Caki2 (cell line): Measurements from ENCODE around the gene CYTH1. TPM values are rescaled to one million over a fixed set of nuclear protein-coding genes. Genes with fewer than 3 reads are reported as not detected.
A peak's percentile ranks its signal among the peaks of the same experiment; 100 is the strongest.

Experiments
- DNase-seq: peaks from one replicate; pipeline ENCODE4 v3.0.0-alpha.2; 2015; ENCODE audit warnings: low read depth
- in situ Hi-C: cut with HindIII; loops from 2 replicates; pipeline ENCODE4 v1.10.0; 2016; ENCODE audit warnings: low sequenced_read_pairs, low pct_unique_long_range_greater_than_20kb, mixed read lengths
- total RNA-seq: library from RNA; depleted of rRNA; stranded (reverse); fragments of >200 nt; shearing (Covaris generic); gene quantifications from 2 replicates; pipeline ENCODE4 v1.2.3, GENCODE V29; 2014; ENCODE audit warnings: low replicate concordance

CYTH1 gene
- total RNA-seq, 1 experiment from 2014 or later: 52.6 TPM

DNA sequence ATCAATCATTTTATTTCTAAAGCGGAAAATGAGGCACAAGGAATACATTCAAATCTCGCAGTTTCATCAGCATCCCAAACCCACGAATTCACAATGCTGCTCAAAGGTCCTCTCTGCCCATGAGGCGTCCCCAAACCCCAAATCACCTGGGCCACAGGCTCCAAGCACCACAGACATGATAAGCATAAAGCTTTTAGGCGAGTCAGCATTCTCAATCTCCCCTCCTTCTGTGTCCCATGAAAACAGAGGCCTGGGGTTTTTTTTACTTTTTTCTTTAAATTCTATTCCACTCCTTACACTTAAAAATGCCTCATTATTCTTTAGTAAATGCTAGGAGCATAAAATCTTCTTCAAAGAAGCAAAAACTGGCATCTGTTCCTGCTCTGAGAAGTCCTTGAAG is 55.0 kb downstream of the CYTH1 start:
- no peak for DNase-seq
- in situ Hi-C loops: no loop called here

DNA sequence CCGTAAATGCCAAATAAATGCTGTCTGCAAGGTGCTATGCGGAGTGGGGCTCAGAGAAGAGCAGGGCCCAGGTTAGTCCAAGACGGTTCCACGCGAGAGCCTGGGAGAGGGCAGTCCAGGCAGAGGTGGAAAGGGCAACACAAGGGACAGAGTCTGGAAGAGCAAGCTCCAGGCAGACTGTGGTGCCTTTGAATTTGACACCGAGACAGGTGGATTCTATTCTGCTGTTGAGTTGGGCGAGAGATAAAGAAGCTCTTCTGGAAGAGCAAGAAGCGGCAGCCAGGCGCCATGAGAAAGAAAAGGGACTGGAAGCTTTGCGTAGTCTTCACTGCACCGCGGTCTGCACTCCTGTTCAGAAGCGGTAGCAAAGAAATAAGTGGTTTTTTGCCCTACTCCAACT is 55.6 kb downstream of the CYTH1 start:
- in situ Hi-C loops: no loop called here
- no peak for DNase-seq

DNA sequence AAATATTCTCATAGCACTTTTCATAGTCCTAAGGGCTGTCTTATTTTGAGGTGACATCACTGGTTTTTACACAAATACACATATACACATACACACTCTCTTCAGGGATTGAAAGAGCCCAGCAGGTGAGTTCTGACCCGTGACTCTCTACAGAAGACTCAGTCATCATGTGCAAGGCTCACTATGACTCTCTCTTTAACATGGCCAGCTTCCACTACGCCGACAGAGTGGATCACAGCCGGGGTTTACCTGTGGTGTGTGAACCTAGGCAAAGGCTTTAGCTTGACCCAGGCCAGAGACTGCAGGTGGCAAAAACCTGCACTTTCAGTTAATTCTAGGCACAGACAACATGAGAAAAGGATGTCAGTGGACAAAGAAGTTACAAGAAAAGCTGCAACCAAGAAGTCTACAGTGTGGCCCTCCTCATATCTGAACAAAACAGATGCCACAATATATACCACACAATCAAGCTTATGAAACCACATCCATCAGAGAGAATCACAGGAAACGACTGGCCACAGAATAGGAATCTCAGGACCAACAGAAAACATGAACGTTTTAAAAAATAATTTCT is 56.5 kb downstream of the CYTH1 start:
- no peak for DNase-seq
- in situ Hi-C loops: no loop called here

DNA sequence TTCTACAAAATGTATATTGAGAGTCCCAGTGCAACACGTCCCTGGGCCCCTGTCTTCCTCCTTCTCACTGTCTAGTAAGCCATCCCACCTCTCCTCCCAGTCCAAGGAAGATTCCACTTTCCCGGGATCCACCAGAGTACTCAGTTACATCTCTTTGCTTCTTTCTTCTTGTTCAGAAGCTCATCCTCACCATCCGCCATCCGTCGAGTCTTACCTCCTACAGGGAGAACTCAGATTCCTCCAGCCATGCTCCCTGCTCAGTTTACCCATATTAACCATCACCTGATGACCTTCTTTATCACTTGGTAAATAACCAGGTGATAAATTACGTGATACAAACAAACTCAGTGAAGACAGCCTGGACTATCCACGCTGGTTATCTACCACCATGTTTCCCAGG is 57.1 kb downstream of the CYTH1 start:
- in situ Hi-C loops: loop anchor here (25.0 kb wide), 1 partner anchor 238 kb away; no protein-coding TSS in a partner anchor
- DNase-seq: no peak

DNA sequence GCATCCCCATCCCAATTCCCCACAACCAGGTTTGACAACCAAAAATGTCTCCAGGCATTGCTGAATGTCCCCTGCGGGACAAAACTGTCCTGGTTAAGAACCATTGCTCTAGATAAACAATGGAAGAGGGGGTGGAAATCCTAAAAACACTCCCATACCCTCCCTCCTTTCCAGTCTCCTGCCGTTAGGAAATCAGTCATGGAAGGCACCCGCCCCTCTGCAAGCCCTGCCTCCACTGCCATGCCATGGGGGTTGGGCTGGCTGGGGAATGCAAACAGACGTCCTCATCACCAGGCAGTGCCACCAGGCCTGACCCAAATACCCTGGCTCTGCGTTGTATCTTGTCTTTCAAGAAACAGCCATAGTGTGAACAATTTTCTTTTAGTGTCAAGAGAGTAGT is 57.5 kb downstream of the CYTH1 start:
- in situ Hi-C loops: loop anchor here (25.0 kb wide), 1 partner anchor 237 kb away; no protein-coding TSS in a partner anchor
- no peak for DNase-seq

DNA sequence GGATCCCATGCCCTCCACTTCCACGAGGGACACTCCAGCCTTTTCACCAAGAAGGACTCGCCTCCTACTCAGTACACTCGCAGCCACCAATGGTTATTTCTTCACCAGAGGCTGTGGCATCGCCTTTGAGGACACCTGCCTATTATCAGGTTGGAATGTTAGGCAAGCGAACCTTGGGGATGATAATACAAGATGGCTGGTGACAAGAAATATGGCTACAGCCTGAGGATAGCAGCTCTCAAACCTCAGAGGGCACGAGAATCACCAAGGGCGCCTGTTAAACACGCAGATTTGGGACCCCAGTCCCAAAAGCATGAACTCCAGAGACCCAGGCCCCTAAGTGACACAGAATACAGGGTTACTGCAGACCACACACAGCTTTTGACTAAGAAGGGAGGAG is 58.1 kb downstream of the CYTH1 start:
- DNase-seq: no peak
- in situ Hi-C loops: loop anchor here (25.0 kb wide), 1 partner anchor 237 kb away; no protein-coding TSS in a partner anchor

DNA sequence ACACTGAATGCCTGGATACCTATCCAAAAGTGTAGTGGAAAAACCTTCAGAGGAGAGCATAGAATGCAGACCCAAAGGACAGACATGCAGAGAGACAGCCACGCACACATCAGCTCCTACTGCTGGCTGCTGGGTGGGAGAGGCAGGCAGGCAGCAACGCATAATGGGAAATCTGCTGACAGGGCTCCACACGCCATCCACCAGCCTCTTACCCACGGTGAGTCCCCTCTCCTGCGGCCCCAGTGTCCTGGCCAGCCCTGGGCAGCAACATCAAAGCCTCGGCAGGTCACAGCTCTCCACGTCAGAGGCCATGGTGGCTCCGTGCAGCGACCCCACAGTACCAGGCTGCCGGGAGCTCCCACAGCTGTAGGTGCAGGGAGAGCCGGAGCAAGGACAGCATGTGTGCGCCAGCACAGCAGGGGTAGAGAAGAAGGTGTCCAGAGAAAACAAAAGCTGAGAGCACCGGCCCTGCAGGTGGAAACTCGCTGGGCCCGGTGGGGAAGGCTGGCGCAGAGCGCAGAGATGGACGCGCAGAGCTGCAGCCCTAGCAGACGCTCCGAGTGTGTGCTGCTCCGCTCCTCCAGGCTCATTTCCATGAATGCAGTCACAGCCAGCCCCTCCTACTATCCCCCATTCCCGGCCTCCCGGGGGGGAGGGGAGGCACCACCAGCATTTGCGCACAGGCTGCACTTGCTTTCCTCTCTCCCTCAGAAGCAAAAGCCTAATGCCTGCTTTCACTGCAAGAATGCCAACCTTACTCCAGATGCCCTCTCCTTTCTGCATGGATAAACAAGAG is 58.9 kb downstream of the CYTH1 start:
- no peak for DNase-seq
- in situ Hi-C loops: loop anchor here (25.0 kb wide), 1 partner anchor 236 kb away; no protein-coding TSS in a partner anchor

DNA sequence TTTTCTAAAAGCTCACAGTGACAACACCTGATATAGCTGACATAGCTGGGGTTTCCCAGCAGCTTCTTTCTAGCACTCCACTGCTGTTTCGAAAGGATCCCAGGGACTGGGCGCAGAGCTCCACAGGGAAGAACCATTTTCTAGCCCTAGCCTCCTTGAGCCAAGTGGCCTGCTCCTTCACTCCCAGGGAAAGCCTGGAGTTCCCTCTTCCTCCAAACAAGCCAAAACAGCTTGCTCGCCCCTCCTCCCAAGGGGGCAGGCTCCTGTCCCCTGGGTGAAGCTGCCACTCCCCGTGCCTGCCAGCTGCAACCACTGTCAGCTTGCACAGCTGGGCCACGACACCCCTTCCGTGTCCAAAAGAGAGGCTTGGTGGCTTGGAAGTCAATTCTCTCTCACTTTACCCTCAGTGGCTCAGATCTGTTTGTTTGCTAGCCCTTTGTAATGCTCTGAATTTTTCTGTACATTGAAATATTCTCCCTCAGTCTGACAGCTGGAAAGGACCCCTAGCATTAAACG is 59.8 kb downstream of the CYTH1 start:
- DNase-seq: no peak
- in situ Hi-C loops: loop anchor here (25.0 kb wide), 1 partner anchor 235 kb away; no protein-coding TSS in a partner anchor

DNA sequence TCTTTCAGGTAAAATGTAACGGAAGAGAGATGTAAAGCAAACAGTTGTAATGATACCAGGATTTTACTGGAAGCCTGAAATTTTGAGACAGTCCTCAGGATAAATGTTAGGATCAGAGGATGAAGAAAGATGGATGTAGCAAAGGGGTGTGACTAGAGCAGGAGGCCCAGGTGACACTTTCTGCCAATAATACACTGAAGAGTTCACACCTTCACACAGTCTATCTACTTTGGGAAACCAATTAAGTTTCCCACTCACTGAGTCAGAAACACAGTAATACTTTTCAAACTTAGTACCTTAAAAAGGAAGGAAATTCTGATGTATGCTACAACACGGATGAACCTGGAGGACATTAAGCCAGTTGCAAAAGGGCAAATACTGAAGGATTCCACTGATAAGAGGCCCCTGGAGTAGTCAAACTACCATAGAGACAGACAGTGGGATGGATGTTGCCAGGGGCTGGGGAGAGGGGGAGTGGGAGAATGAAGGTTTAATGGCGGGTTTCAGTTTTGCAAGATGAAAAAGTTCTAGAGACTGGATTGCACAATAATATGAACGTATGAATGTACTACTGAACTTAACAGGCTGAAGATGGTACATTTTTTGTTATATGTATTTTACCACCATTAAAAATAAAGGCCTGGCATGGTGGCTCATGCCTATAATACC is 62.3 kb downstream of the CYTH1 start:
- in situ Hi-C loops: loop anchor here (25.0 kb wide), 1 partner anchor 232 kb away; no protein-coding TSS in a partner anchor
- no peak for DNase-seq

DNA sequence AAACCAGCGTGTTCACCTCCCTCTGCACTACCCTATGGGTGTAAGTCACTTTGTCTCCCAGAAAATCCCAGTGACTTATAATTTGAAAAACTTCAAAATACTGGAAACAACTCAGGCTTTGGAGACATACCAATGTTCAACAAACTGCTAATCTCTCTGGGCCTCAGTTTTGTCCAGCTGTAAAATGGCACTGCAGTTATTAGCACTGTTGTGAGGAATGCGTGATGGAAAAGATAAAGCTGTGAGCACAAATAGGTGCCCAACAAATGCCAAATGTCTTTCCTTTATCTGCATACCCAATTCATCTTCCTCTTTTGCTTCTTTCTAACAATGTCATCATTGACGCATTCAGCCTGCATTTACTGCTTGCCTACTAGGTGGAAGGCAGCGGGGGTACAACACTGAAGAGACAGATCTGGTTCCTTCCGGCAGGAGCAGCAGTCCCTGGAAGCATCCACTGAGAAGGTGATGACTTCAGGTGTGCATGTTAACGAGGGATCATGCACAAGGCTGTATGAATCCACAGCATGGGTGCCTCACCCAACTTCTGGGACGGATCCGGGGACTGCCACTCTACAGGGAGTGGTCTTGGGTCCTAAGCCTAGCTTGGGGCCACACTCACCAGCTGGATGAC is 63.4 kb downstream of the CYTH1 start:
- DNase-seq: no peak
- in situ Hi-C loops: loop anchor here (25.0 kb wide), 1 partner anchor 231 kb away; no protein-coding TSS in a partner anchor

DNA sequence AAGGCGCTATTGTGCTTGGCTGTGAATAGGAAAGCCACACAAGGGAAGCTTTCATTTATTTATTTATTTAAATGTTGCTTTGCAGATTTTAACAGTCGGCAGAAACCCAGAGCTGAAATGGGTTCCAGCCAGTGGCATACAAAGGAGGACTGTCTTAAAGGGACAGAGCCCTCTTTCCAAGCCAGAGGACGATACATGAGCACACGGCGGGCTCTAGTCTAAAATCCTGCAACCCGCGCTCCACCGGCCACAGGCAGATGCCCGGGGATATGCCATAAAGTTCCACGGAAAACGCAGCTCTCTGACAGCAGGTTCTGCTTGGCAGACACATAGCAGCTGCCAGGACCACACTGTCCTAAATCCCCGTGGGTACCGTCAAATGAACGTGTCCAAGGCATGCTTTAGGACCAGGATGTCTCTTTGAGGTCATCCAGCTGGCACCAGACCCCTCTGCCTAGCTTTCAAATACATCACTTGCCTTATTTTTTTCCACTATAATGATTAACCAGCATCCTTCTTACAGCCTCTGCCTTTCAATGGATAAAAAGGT is 64.6 kb downstream of the CYTH1 start:
- peak; percentile 85 for DNase-seq
- in situ Hi-C loops: loop anchor here (25.0 kb wide), 1 partner anchor 230 kb away; no protein-coding TSS in a partner anchor

DNA sequence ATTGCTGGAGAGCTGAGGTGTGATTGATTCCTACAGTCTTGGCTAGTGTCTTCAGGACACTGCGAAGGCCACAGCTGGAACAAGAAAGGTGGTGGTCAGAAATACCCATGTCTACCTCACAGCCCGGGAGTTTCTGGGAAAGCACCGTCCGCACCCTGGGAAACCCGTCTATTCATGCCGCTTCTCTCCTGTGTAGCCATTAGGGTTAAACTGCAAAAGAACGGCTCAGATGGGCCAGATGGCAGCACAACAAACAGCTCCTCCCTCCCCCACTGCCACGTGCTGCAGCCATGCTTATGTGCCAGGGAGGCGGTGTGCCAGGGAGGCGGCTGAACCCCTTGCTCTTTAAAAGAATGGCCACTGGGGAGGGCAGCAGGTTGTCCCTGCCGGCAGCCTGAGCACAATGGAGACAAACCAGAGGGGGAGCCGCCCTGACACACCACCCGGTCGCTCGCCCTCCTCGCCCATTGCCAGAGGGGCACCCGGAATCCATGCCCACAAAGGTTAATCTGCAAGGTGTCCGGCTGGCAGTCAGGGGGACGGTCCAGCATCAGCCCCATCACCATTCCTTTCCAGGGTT is 65.2 kb downstream of the CYTH1 start:
- in situ Hi-C loops: loop anchor here (25.0 kb wide), 1 partner anchor 230 kb away; no protein-coding TSS in a partner anchor
- DNase-seq: peak; percentile 77

DNA sequence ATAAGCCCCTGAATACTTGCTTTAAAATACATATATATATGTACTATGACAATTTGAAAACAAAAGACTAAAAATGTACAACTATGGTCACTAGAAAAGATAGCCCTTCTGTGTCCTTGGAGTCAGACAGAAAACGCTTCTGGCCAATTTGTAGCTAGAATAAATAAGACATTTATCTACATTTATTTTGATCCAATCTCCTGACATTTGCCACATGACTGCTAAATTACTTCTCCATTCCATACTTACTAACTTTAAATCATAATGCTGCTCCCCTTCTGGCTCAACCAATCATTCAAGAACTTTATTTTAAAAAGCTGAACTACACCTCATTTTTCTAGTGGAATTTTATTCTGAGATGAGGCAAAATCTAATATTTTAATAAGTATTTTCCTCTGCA is 65.8 kb downstream of the CYTH1 start:
- in situ Hi-C loops: loop anchor here (25.0 kb wide), 1 partner anchor 229 kb away; no protein-coding TSS in a partner anchor
- no peak for DNase-seq

DNA sequence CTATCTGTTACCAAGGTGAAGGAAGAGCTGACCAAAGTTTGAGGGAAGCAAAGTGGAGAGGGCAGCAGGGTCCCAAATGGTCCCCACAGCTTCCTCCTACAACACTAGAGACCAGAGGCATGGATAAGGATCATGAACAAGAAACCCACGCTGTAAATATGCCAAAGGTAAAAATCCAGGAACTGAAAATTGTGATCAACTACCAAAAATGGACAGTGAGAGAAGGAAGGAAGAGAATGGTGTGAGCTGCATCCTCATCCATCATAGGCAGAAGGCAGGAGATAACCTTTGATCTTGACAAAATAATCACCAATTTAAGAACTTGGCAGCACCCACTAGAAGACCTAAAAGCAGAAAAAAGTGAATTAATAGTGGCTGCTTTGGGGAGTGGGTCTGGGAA is 66.2 kb downstream of the CYTH1 start:
- in situ Hi-C loops: loop anchor here (25.0 kb wide), 1 partner anchor 229 kb away; no protein-coding TSS in a partner anchor
- no peak for DNase-seq

DNA sequence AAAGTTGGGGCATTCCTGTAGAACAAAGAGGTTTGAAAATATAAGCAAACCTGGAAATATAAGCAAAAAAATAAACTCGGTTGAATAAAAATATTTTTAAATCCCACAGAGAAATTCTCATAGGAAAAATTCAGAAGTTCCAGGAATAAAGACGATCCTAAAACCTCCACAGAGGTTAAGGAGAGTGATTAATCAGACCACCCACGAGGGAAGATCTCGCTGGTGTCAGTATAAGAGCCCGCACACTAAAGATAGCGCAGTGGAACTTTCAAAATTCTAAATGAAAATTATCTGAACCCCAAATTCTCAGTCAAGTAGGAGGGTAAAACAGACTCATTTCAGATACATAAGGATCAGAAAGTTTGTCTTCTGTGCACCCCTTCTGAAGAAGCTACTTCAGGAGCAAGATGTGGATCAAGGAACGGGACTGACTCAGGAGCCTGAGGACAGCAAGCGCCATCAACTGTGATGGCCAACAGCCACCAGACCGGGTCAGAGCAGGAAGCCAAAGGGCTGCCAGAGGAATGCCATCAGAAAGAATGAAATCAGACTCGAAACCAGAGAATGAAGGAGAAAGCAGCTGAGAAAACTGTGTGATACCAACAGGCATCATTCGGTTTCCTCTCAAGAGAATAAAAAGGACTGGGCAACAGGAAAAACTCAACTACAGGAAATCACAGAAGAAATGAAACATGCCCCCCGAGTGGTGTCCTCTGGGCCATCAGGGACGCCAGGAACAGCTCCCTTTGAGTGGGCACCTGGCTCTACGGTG is 66.9 kb downstream of the CYTH1 start:
- no peak for DNase-seq
- in situ Hi-C loops: loop anchor here (25.0 kb wide), 1 partner anchor 228 kb away; no protein-coding TSS in a partner anchor

DNA sequence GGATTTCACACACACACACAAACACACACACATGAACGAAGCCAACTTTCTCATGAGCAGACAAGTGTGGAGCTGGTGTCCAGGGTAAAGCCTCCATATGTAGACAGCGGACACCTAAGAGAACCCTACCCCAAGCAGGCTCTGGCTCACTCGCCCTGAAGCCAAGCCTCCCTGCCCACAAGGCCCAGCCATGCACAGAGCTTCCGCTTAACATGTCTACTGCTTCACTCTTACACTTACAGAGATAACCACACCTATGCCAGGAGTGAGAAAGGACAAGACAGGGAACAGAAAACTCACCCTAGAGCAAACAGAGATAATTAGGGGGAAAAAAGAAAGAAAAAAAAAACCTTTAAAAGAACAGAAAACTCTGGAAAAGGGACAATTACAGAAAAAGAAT is 67.5 kb downstream of the CYTH1 start:
- in situ Hi-C loops: loop anchor here (25.0 kb wide), 1 partner anchor 227 kb away; no protein-coding TSS in a partner anchor

DNA sequence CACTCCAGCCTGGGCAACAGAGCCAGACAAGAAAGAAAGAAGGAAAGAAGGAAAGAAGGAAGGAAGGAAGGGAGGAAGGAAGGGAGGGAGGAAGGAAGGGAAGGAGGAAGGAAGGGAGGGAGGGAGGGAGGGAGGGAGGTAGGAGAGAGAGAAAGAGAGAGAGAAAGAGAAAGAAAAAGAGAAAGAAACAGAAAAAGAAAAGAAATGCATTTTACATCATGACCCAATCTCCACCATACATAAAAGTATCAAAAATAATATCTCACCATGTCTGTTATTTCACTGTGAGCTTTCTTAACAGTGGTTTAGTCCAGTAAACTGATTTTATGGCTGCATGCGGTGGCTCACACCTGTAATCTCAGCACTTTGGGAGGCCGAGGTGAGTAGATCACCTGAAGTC is 70.0 kb downstream of the CYTH1 start:
- in situ Hi-C loops: loop anchor here (25.0 kb wide), 1 partner anchor 225 kb away; no protein-coding TSS in a partner anchor
- DNase-seq: no peak

More for the DNA sequence above, 67.5 kb downstream of the CYTH1 start:
- no peak for DNase-seq
